HG02938 (cell line): Measurements from ENCODE around the gene TSKS.

Experiments
- ATAC-seq: cut with Tn5 transposase; IDR thresholded peaks from one replicate; pipeline ENCODE4 v1.9.1; 2021; ENCODE audit warnings: mild to moderate bottlenecking, moderate library complexity; ENCODE audit not compliant: unreplicated experiment

TSKS gene

DNA sequence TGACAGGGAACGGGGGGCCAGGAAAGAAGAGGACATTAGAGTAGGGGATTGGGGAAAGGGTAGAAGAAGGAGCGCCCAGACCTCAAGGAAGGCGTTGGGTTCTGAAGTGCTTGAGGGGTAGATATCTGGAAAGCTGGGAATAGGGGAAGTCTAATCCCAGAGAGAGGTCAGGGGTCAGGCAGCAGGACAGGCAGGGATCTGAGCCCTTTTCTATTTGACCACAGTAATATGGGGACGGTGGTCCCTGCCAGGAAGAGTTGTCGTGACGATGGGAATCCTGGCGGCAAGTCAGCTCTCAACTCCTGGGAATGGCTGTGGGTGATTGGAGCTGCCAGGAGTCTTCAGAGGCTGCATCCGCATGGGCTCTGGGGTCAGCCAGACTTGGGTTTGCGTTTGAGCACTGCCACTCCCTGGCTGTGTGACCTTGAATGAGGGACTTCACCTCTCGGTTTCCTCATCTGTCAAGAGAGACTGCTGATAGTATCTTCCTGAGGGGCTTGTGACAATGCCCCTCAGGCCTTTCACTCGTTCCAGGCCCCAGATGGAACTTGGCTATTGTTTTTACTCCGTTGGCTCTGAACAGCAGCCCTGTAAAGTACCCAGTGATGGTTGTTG, 5.0 kb upstream of the TSKS start:
- ATAC-seq = no peak

GRCh38 chr19:49767381-49767780, 4.3 kb upstream of the TSKS start:
- no peak for ATAC-seq

DNA sequence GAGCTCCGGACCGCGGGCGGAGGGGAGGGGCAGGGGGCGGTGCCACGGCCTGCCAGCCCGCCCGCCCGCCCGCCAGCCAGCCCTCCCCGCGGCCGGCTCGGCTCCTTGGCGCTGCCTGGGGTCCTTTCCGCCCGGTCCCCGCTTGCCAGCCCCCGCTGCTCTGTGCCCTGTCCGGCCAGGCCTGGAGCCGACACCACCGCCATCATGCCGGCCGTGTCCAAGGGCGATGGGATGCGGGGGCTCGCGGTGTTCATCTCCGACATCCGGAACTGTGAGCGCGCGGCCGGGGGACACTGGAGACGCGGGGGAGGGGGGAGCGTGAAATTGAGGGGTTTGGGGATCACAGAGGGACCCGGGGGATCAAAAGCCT, 3.8 kb upstream of the TSKS start, which contains the start of gene AP2A1:
AP2A1 (plus strand) TSS at position 72 of the 370 bp plus-strand sequence; CDS start at position 205, 133 bp downstream.
- no peak for ATAC-seq

GRCh38 chr19:49766007-49766929, 3.2 kb upstream of the TSKS start:
- ATAC-seq = peak; percentile 92

DNA sequence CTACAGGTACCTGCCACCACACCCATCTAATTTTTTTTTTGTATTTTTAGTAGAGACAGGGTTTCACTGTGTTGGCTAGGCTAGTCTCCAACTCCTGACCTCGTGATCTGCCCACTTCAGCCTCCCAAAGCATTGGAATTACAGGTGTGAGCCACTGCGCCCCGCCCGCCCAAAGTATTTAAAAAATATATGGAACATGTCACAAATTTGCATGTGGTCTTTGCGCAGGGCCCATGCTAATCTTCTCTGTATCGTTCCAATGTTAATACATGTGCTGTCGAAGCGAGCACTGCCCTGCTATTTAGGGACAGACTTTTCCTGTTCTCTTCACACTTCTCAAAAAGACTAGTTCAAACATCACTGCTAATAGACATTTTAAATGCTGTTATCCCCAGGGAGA, 1.2 kb upstream of the TSKS start:
- ATAC-seq = no peak

DNA sequence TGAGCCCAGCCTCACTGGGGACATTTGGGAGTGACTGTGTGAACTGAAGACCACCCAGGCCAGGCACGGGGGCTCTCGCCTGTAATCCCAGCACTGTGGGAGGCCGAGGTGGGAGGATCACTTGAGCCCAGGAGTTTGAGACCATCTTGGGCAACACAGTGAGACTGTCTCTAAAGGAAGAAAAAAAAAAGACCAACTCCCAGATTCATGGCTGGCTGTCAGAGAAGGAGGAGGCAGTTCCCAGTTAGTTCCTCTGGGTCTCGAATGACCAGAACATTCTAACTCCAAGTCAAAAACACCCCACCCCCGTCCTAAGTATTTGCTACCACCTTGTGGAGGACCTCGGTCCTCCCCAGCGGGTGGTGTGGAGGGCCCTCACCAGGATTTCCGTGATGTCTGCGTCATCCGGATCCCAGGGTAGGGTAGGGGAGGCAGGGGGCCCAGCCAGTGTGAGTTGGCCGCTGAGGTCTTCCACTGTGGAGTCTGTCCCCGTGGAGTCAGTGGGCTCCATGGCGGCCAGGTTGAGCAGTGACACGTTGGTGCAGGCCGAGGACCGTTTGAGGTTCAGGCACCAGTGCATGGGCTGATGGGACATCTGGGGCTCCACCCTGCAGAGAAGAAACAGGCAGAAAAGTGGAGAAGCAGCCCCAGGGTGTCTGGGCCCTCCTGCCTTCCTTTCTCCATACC, 1.3 kb downstream of the TSKS start:
- no peak for ATAC-seq

GRCh38 chr19:49761249-49761624, 1.9 kb downstream of the TSKS start:
- ATAC-seq = no peak

GRCh38 chr19:49758292-49758691, 4.8 kb downstream of the TSKS start:
- ATAC-seq = no peak

- no peak for ATAC-seq
These were observed 7.2 kb downstream of the TSKS start for GRCh38 chr19:49755956-49756355.

DNA sequence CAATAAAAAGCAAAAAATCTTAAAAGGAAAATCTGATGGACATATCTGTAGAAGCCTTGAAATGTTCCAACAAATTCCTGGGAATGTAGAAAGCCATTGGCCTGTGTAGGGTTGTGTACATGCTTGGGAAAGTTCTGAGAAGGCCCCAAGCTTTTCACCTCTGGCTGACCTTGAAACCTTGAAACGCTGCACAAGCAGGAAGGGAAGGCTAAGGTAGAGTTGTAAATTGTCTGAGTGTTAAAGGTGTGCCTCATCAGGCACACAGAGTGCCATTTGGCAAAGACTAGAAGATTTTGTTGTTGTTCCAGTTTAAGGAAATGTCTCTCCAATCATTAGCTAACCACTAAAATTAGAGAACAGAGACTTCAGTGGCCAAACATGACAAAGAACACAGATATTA, 10.4 kb downstream of the TSKS start:
- ATAC-seq = no peak

DNA sequence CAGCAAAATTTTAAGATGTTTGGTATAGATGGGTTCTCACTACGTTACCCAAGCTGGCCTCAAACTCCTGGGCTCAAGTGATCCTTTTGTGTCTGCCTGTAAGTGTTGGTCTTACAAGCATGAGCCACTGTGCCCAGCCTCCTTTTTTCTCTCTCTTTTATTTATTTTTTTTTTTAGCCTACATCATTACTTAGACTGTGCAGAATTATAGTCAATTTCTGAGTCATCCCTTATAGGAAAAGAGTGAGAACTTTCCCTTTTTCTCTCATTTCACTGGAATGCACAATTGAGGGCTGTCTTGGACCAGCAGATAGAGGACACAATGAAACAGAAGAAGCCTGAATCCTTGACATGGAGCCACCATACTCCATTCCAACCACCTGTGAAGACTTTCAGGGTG, 13.3 kb downstream of the TSKS start:
- ATAC-seq = no peak

- ATAC-seq = no peak
These were observed 13.9 kb downstream of the TSKS start for GRCh38 chr19:49749055-49749716.

GRCh38 chr19:49746206-49746958, 16.7 kb downstream of the TSKS start:
- no peak for ATAC-seq

DNA sequence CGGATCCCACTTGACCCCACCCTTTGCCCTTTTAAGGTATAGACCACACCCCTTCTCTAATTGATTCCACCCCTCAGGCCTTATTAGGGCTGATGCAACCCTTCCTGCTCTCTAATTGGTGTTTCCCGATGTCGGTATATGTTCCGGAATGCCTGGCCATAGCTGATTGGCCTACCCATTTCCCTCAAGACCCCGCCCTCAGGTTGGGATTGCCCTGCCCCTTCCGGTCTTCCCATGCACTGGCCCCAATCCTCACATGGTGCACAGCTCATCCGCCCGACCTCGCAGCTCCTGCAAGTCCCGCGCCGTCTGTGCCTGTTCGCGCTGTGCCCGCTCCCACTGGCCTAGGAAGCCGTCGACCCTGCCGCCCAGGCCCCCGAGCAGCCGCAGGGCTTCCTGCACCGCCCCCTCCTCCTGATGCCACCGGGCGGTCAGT, 18.1 kb downstream of the TSKS start:
- ATAC-seq = no peak

DNA sequence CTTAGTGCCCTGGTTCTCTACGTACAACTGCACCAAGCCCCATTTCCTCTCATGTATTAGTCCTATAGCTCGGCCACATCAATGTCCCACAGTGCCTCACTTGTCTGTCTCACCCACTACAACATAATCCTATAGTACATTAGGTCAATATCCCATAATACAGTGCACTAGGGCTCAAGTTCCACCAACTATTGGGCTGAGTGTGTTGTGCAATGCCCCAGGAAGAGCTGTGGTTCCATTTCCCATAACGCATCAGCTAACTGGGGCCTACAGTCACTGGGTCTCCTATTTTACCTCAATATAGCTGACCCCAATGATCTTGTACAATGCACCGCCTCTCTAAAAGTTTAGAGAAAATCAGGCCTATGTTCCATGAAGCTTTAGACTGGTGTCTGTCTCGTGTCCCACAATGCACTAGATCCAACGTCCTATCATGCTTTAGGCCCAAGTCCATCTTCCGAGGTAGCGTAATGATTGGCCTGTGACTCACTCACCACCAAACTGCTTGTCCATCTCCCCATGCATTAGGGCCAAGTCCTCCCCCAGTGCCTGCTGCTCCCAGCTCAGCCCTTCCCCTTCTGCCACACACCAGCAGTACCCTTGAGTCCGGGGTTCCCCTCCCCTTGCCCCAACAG, 21.8 kb downstream of the TSKS start:
- ATAC-seq = no peak

DNA sequence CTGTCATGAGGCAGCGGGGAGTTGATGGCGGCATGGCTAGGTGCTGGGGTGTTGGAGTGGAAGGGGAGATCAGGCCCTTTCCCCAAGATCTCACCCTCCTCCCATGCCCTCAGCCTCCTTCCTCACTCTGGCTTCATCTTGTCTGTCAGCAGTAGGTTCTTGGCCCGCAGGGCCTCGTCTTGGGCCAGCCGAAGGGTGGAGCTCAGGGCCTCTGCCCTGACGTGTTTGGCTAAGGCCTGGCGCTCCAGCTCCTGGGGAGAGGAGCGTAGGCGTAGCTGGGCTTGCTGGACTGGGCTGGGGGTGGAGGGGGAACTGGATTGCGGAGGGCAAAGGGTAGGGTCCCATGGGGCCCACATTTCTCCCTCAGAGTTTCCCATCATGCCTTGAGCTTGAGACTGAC, 23.2 kb downstream of the TSKS start:
- ATAC-seq = no peak

GRCh38 chr19:49739098-49739497, 24.0 kb downstream of the TSKS start:
- ATAC-seq = no peak

- no peak for ATAC-seq
These were observed 24.8 kb downstream of the TSKS start for GRCh38 chr19:49738268-49738667.

GRCh38 chr19:49730166-49730565, 32.9 kb downstream of the TSKS start:
- ATAC-seq = no peak
